HEK293 (cell line): ENCODE data around the gene CPNE2.

Source experiments
- CTCF ChIA-PET: fragments of 350-600 bp; formaldehyde crosslinking; extraction: SDS; loops from one replicate; lab custom pipeline; 2021; ENCODE audit warnings: antibody characterized with exemption; lab: Yijun Ruan, JAX
- POLR2A ChIA-PET: fragments of 300-600 bp; formaldehyde crosslinking; extraction: SDS; loops from one replicate; lab custom pipeline; 2020; ENCODE audit warnings: antibody characterized with exemption, inconsistent platforms; lab: Yijun Ruan, JAX
- H3K27ac ChIP-seq: fragments of 200-500 bp; sonication (Bioruptor generic); 2 replicates; pipeline ENCODE4 v1.5.1; 2014; ENCODE audit warnings: low read depth, low read length, control low read depth, inconsistent platforms; ENCODE audit errors: extremely low read depth
- H3K36me3 ChIP-seq, 2 experiments: fragments of 200-500 bp in 1 of 2; sonication (Bioruptor generic) in 1 of 2; 1 replicate in 1 of 2; 2 replicates in 1 of 2; pipeline ENCODE4 v1.5.1; 2014 to 2017; ENCODE audit warnings: inconsistent platforms in 2 of 2, low read length in 2 of 2; ENCODE audit not compliant: control insufficient read depth in 2 of 2, insufficient read depth in 1 of 2
- H3K4me1 ChIP-seq: fragments of 200-500 bp; sonication (Bioruptor generic); 2 replicates; pipeline ENCODE4 v1.5.1; 2014; ENCODE audit warnings: mild to moderate bottlenecking, low read length, inconsistent platforms; ENCODE audit not compliant: control insufficient read depth, insufficient read depth
- H3K4me3 ChIP-seq: 2 replicates; pipeline ENCODE4 v1.5.1; 2011; ENCODE audit warnings: low read depth, mild to moderate bottlenecking, control low read depth, low read length, moderate library complexity
- H3K9me3 ChIP-seq: fragments of 200-500 bp; sonication (Bioruptor generic); 2 replicates; pipeline ENCODE4 v1.5.1; 2014; ENCODE audit warnings: low read depth, low read length, inconsistent platforms; ENCODE audit not compliant: control insufficient read depth, insufficient read depth
- ELK4 ChIP-seq: IDR thresholded peaks from 2 replicates; pipeline ENCODE4 v1.6.1; 2011; ENCODE audit warnings: mild to moderate bottlenecking, low read depth, low read length, borderline replicate concordance
- KLF1 ChIP-seq: fragments of 450-650 bp; formaldehyde crosslinking; IDR thresholded peaks from 2 replicates; pipeline ENCODE4 v1.5.1; 2016; ENCODE audit warnings: missing biosample characterization, missing genetic modification characterization
- KLF8 ChIP-seq: fragments of 450-650 bp; formaldehyde crosslinking; IDR thresholded peaks from 2 replicates; pipeline ENCODE4 v1.5.1; 2016; ENCODE audit warnings: missing biosample characterization, missing genetic modification characterization
- PRDM10 ChIP-seq: fragments of 450-650 bp; formaldehyde crosslinking; IDR thresholded peaks from 2 replicates; pipeline ENCODE4 v1.5.1; 2016; ENCODE audit warnings: missing biosample characterization, missing genetic modification characterization
- PRDM2 ChIP-seq: fragments of 450-650 bp; formaldehyde crosslinking; IDR thresholded peaks from 2 replicates; pipeline ENCODE4 v1.5.1; 2016; ENCODE audit warnings: missing biosample characterization, missing genetic modification characterization, borderline replicate concordance
- PRDM6 ChIP-seq: fragments of 450-650 bp; formaldehyde crosslinking; IDR thresholded peaks from 2 replicates; pipeline ENCODE4 v1.5.1; 2017; ENCODE audit warnings: missing biosample characterization, missing genetic modification characterization
- ZNF214 ChIP-seq: fragments of 450-650 bp; formaldehyde crosslinking; IDR thresholded peaks from 2 replicates; pipeline ENCODE4 v1.5.1; 2017; ENCODE audit warnings: missing biosample characterization, mild to moderate bottlenecking, missing genetic modification characterization, borderline replicate concordance
- ZNF280D ChIP-seq: fragments of 450-650 bp; formaldehyde crosslinking; IDR thresholded peaks from 2 replicates; pipeline ENCODE4 v1.5.1; 2016; ENCODE audit warnings: missing biosample characterization, missing genetic modification characterization
- ZNF518A ChIP-seq: fragments of 450-650 bp; formaldehyde crosslinking; conservative IDR thresholded peaks from 2 replicates; pipeline ENCODE4 v1.5.1; 2016; ENCODE audit warnings: low read depth, missing biosample characterization, missing genetic modification characterization
- ZNF548 ChIP-seq: fragments of 450-650 bp; formaldehyde crosslinking; IDR thresholded peaks from 2 replicates; pipeline ENCODE4 v1.5.1; 2016; ENCODE audit warnings: missing biosample characterization, missing genetic modification characterization
- ZNF571 ChIP-seq: fragments of 450-650 bp; formaldehyde crosslinking; IDR thresholded peaks from 2 replicates; pipeline ENCODE4 v1.5.0; 2017; ENCODE audit warnings: missing biosample characterization, missing genetic modification characterization
- ZNF585B ChIP-seq: fragments of 450-650 bp; formaldehyde crosslinking; IDR thresholded peaks from 2 replicates; pipeline ENCODE4 v1.5.1; 2016; ENCODE audit warnings: missing biosample characterization, missing genetic modification characterization
- ZNF639 ChIP-seq: fragments of 450-650 bp; formaldehyde crosslinking; IDR thresholded peaks from 2 replicates; pipeline ENCODE4 v1.5.1; 2016; ENCODE audit warnings: missing biosample characterization, missing genetic modification characterization

Gene CPNE2

GRCh38 chr16:57155702-57156350 is 63.4 kb downstream of the CPNE2 start:
- Histone ChIP-seq H3K9me3 (no peaks in the 10 kb centered on the region), H3K4me1 (no peaks in the 10 kb centered on the region), H3K36me3 (peaks cover 32 to 90% of the 10 kb centered on the region in 2 experiments), H3K4me3 (no peak overlapping the region), H3K27ac (no peak overlapping the region)
- ChIA-PET POLR2A (no interaction called here), CTCF (no interaction called here)
- TF ChIP-seq ZNF548 (tag by site-specific recombination) (no peak), KLF8 (tag by site-specific recombination) (no peak), ZNF571 (tag by site-specific recombination) (no peak), ZNF518A (no peak), KLF1 (tag by site-specific recombination) (no peak), ZNF639 (no peak), ELK4 (no peak), ZNF585B (tag by site-specific recombination) (no peak), ZNF214 (tag by site-specific recombination) (no peak), PRDM6 (tag by site-specific recombination) (no peak), PRDM10 (tag by site-specific recombination) (no peak), PRDM2 (no peak), ZNF280D (tag by site-specific recombination) (no peak)
